Body of pancreas (tissue), 4 donors: ENCODE data around the gene RAD51B.

Source experiments
- CTCF ChIP-seq, 7 experiments: fragments of 450-650 bp in 4 of 7; fragments of 200-600 bp in 3 of 7; sonication (generic) in 3 of 7; IDR thresholded peaks; one replicate each; pipeline ENCODE4 v1.5.1; 2016 to 2019; ENCODE audit warnings: antibody characterized with exemption in 7 of 7
- POLR2A ChIP-seq, 3 donors: fragments of 450-650 bp; IDR thresholded peaks; one replicate each; pipeline ENCODE4 v1.6.1; 2016; ENCODE audit warnings: antibody characterized with exemption in 3 of 3, mild to moderate bottlenecking in 2 of 3

GRCh38 chr14:68263563-68264259 is 444.1 kb downstream of the RAD51B start:
- TF ChIP-seq CTCF (IDR thresholded peaks at IDR 0.05) (no peak), POLR2A (IDR thresholded peaks at IDR 0.05) (no peak)
